ENCODE data around the gene CORT.

GRCh38 chr1:10475510-10475909, 25.7 kb downstream of the CORT start:
- TF ChIP-seq CTCF (IDR thresholded peaks at IDR 0.05) (no peak), EP300 (IDR thresholded peaks at IDR 0.05) (no peak)
